GM18520 (cell line): ENCODE measurements around the gene SEMA4F.

ENCODE experiments used
- ATAC-seq: cut with Tn5 transposase; IDR thresholded peaks from one replicate; pipeline ENCODE4 v1.9.1; 2021; ENCODE audit not compliant: unreplicated experiment

Gene SEMA4F

DNA sequence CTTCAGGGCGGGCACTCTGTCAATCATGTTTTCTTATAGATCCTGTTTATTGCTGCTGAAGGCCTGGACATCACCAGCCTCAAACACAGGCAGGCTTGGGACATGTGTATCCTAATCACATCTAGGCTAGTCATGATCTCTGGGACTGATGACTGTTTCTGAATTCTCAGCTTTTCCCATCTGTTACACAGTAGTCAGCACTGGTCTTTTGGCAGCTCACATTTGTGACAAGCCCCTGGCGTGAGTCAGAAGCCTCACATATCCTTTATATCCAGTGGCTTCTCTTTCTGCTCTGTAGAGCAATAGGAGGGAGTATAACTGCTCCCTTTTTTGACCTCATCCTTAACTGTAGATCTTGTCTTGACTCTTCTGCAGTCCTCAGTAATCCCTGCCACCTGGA lies 4.5 kb downstream of the SEMA4F start:
- no peak for ATAC-seq

DNA sequence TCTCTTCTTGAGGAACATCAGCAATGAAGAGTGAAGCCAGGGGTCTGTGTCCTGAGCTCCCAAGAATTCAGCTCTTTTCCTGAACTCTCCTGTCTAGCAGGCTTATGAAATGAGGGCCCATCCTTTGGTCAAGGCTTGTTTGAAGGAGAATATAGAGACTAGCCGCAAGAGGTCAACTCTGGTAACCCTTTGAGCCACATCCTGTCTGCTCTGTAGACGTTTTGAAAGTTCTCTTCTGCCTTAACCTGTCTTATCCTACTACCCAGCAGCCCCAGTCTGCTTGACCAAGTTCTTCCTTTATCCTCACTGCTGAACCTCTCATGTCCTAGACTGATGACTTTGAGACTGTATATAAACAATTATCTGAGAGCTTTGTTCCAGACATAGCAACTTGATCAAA lies 5.4 kb downstream of the SEMA4F start:
- ATAC-seq = no peak

DNA sequence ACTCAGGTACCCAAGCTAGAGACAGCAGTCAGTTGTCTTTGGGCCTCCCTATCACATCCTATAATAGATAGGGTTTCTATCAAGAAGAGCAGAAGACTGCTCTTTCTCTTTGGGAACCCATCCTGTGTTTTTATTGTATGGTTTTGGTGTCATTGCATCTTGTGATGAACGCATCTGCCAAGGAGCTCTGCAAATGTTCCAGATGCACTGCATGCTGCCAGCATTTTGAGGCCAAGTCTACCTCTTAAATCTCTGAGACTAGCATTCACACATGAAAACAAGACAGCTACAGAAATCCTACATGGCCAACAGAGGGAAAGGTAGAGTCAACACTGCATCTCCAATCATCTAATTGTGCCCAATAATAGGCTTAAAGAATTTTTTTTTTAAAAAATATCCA lies 14.0 kb downstream of the SEMA4F start:
- ATAC-seq = no peak

DNA sequence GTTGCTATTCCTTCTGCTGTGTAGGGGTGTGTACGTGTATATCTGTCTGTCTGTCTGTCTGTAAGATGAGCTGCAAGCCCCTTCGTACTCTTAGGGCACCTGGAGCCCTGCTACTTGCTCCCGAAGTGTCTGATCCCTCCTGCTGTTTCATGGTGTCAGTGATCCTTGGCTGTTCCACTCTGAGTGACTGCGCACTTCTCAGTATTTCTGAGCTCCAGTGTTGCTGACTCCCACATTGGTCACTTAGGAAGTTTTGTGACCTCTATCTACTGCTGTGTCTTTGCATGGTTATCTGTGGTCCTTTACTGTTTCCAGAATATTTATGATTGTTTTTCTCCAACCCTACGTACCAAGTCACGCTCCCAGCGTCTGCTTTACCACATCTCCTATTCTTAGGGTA lies 16.2 kb downstream of the SEMA4F start:
- ATAC-seq = no peak

DNA sequence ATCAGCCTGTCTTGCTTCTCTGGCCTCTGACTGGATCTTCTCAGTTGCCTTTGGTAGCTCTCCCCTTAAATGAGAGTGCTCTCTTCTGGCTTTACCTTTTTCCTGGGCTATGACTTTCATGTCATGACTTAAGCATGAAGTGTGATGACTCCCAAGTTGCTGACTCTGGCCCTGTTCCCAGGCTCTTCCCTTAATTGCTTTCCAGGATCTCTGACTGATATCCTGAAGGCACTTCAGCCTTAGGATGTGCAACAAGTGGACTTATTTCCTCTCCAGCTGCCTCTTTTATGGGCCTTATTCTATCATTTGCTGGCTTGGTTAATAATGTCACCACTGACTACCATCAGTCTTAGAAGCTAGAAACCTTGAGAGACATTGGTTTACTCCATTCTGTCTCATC lies 17.4 kb downstream of the SEMA4F start:
- ATAC-seq = no peak

DNA sequence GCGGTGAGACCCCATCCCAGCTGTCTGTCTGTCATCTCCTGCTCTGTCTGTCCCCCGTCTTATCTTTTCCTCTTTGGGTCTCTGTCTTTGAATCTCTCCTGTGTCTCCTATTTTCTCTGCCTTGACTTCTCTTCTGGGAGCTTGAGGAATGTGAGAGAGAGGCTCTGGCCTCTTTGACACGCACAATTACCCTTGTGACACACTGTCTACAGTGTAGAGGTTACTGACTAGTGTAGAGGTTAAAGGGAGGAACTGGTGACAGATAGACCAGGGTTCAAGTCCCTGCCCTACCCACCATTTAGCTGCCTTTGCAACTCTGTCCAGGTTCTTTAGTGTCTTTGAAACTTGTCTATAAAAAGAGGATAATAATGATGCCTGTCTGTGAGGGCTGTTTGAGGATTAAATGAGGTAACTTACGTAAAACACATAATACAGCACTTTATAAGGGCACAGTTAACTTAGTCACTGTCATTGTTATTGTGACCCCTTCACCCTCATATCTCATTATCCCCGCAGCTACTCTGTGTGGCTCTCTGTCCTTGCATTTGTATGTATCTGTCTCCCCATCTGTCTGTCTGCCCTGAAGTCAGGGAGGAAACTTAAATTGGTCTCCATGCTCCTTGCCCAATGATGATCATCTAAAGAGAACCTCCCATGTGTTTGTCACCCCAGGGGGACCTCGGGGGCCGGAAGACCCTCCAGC lies 19.9 kb downstream of the SEMA4F start:
- ATAC-seq = no peak

DNA sequence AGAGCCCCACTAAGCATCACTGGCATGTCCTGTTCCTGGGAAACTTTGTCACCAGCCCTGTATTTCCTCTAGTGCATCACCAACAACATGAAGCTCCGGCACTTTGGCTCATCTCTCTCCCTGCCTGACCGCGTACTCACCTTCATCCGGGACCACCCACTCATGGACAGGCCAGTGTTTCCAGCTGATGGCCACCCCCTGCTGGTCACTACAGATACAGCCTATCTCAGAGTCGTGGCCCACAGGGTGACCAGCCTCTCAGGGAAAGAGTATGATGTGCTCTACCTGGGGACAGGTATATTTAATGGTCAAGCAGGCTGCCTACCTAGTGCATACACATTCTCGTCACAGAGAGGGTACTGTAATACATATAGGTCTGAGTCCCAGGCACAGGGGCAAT lies 21.0 kb downstream of the SEMA4F start:
- no peak for ATAC-seq

DNA sequence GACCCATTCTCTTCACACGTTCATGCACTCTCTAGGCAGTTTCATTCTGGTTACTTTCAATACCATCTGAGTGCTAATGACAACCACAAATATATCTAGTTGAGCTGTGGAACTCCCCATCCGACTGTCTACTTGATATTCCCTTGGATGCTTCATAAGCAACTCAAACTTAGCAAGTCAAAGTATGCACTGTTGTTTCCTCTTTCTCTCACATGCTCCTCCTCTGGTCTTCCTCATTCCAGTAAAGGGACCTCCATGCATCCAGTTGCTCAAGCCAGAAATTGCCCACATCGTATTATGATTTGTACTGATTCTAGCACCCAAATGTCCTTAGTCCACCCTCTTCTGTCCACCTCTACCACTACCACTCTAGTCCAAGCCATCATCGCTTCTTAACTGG lies 22.3 kb downstream of the SEMA4F start:
- ATAC-seq = no peak

DNA sequence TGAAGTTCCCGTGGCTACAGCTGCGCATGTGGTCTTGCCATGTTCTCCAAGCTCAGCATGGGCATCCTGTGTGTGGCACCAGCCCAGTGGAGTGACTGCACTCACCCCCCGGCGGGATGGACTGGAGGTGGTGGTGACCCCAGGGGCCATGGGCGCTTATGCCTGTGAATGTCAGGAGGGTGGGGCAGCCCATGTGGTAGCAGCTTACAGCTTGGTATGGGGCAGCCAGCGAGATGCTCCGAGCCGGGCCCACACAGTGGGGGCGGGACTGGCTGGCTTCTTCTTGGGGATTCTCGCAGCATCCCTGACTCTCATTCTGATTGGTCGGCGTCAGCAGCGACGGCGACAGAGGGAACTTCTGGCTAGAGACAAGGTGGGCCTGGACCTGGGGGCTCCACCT lies 25.6 kb downstream of the SEMA4F start:
- ATAC-seq = no peak

DNA sequence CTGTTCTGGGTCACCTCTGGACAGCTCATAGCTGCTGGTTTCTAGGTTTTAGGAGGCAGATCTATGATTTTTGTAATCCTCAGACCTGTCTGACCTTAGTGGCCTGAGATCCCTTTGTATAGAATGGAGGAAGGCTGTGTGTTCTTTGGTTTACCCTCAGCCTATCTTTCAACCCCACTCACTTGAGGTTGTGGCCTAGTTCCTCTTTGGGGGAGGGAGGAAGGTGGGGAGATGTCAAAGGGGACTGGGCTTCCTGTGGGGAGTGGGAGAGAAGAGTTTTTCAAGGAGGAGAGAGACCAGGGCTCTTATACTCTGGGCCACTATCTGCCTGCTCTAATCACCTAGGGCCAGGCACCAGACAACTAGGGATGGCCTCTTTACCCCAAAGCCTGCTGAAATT lies 28.5 kb downstream of the SEMA4F start:
- ATAC-seq = no peak

DNA sequence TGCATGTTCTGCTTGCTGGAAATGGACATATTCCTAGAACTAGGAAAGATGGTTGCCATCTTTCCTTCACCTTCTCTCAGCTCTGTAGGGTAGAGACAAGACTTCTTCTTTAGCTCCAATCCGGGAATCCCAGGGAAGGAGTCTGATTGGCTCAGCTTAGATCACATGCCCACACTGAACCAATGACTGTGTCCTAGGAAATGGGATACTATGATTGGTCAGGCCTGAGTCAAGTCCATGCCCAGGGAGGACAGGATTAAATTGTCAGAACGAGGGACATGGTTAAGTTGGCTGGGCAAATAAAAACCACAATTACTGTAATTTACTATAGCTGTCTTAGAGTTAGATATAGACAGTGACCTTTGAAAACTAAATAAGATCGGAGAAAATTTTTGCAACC lies 31.4 kb downstream of the SEMA4F start:
- no peak for ATAC-seq

DNA sequence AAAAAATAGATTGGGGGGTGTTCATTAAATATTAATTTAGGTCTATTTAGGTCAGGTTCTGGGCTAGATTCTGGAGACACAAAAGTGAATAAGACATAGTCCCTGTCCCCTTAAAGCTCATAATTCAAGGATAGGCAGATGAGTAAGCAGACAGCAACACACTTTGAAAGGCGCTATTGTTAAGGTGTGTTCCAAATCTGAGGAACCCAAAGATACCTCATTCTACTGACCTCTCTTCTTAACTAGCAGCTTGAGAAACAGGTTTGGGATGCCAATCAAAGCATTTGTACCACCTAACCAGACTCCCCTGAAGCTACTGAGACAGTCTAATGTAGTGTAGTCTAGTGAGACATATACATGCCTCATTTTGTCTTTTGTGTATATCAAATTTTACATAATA lies 34.8 kb downstream of the SEMA4F start:
- no peak for ATAC-seq

DNA sequence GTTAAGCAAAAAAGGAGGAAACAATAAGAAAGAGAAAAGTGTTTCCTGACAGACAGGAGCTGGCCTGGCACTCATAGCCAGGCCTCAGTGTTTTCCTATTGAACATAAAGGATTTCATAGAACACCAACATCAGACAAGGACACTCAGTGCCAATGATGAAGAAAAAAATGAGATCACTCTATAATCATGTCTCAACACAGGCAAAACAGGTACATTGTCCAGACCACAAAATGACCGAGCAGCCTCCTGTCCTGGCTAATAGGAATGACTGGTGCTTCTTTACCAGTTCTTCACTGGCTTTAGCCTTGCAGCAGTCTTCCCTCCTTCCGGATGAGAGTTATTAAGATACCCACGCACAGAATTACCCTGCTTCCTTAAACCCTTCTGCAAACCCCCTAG lies 35.6 kb downstream of the SEMA4F start:
- ATAC-seq = no peak

DNA sequence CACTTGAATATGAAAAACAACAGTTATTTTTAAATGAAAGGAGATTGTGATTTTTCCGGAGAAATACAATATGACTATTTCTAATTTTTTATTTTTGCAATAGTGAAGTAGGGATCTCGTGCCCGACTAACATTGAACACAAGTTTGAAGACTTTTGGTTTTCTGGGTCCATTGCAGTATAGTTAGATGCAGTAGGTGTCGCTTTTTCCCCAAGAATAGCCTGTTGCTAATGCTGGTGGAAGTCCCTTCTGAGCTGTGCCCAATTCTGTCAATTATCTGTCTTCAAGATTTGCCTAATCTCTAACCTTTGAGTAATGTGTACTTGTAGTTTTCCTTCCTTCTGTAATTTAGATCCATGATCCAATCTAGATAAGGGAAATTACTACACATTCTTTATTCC lies 36.5 kb downstream of the SEMA4F start:
- ATAC-seq = peak; percentile 77

DNA sequence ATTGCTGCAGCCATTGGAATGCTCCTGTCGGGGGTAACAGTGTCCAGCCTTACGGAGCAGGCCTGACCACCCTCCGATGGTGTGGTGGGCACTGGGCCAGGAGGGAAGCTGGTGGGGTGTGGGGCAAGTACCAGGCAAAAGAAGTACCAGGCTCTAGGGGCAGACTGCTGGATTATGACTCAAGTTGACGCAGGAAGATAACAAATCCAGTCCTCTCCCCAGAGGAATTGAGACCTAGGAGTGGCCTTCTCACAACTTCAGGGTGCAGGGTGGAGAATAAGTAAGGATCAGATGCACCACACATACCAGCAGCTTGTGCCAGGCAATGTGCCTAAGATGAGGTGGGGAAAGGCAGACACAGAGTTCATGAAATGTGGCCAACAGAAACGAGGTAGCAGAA lies 37.9 kb downstream of the SEMA4F start:
- ATAC-seq = no peak

DNA sequence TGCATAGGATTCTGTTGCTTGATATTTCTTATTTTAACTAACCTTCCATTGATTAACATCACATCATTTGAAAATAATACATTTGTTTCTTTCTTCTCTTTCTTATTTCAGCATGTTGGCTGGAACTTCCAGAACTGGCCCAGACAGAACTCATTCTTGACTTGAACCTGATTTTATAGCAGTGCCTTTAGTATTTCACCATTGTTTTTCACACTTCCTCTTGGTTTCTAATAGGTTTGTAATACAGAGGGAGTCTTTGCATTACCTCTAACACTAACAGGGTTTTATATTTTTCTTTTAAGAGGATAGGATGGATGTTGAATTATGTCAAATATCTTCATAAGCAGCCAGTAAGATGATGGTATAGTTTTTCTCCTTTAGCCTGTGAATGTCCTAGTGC lies 39.2 kb downstream of the SEMA4F start:
- no peak for ATAC-seq

DNA sequence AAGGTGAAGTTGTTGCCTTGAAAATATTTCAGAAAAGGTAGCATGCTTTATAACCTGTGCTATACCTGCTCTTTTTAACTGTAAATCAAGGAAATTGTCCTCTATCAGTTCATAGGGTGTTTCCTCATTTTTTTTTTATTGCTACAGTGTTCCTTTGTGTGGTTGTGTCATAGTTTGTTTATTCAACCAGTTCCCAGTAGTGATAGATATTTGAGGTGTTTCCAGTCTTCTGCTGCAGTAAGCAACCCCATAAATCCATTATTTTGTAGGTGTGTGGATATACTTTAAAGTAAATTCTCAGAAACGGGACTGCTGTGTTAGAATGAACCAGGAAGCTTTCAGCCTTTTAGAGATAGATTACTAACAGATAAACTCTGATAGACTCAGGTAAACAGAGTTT lies 39.6 kb downstream of the SEMA4F start:
- no peak for ATAC-seq

DNA sequence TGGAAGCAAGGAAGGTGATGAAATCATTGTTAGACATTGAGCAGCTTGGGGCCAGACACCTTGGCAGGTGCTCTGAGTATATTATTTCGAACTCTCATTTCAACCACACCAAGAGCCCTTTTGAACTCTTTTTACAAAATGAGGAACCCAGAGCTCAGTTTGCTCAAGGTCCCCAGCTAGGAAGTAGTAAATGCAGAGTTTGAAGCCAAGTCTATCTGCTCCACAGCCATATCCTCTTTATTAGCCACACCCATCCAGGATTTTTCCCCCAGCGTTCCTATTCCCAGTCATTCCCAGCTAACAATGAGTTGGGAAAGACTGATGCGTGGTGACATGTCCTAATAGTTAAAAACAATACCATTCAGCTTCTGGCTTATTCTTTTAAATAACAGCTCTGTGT lies 40.2 kb downstream of the SEMA4F start:
- ATAC-seq = no peak

DNA sequence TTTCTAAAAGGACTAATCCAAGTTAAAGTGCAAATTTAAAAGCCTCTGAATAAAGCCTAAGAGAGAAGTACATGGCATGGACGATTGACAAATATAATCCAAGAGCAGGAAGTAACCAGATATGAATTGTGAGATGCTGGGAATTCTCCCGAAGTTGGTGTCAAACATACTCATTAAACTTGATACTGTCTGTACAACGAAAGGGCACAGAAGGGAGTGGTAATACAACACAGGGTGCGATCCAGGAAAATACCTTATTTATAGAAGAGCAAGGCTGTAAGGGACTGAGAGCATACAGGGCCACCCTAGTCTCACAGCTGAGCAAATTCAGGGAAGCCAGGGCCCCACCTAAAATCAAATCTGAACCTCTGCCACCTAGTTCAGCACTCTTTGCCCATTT lies 41.6 kb downstream of the SEMA4F start:
- ATAC-seq = no peak

DNA sequence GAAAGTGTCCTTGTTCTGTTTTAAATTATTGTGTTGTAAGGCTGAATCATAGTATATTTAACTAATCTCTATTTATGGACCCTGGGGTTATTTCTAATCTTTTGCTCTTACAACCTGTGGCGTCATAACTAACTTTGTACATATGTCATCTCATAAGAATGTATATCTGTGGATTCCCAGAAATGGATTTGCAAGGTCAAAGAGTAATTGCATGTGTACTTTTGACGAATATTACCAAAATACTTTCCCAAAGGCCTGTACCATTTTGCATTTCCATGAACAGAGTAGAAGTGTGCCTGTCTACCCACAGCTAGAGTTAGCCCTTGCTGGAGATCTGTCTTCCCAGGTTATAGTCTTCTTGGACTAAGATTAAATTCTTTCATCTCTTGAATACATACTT lies 42.8 kb downstream of the SEMA4F start:
- ATAC-seq = no peak

DNA sequence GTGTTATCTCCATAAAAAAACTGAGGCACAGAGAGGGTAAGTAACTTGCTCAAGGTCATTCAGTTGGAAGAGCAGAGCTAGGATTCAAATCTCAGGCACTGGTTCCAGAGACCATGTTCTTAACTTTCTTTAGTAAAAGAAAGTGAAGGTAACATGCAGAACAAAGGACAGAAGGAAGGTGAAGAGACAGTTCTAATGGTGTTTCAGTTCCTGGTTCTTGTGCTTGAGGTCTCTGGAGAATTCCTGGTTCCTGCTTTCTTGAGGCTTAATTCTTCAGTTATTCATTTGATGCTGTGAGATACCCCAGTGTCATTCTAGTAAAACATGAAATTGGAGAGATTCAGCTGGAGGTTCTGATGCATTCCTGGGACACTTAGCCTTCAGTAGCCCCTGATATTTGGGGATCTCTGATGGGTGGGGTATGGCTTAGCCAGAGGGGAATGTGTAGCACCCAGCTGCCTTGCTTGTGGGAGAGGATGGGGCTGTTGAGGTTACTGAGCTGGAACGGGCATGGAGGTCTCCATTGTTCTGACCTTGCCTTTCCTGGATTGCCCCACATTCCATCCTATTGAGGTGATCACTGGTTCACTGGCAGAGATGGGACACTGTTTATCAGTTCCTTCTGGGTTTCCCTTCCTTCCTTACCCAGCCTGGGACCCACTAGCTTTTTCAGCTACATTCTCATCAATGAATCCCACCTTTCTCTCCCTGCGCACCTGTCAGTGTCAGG lies 46.8 kb downstream of the SEMA4F start:
- no peak for ATAC-seq

DNA sequence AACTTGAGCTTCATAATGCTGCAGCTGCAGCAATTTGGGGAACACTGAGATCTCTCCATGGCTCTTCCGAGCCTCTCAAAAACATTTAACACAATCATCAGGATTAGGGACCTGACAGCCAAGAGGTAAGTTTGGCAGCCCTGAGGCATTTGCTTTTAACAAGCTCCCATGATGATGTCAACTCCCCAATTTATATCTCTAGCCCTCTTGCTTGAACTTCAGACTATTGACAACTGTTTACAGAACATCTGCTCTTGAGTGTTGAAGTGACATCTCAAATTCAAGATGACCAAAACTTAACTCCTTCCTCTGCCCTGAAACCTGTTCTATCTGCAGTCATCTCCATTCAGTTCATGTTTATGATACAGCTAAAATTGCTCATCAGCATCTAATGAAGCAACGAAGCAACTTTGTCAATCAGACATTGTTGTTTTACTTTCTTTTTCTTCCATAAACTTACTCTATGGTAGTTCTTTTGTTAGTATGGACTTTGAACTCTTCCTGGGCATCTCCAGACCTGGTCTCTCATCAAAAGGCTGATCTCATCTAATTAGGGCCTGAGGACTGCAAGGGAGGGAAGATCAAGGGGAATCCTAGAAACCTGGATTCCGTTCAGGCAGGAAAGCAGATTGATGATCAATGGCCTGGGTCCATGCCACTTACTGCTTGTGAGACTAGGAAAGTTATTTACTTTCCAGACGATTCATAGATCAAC lies 48.1 kb downstream of the SEMA4F start:
- ATAC-seq = no peak
